HepG2 (cell line): ENCODE measurements around the gene ALDH4A1. TPM values are rescaled to one million over a fixed set of nuclear protein-coding genes. Genes with fewer than 3 reads are reported as not detected.

Experiments used
- ATAC-seq: fragments of 200-7000 bp; cut with Tn5 transposase; 3 replicates; pipeline ENCODE4 v1.9.1; 2020; ENCODE audit warnings: mild to moderate bottlenecking, moderate library complexity
- BruUV-seq: library from RNA; stranded (reverse); fragments of 400-500 nt; replicated peaks from 2 replicates; lab custom pipeline; 2021; lab: Mats Ljungman, UMichigan
- CTCF ChIA-PET: fragments of 300-600 bp; formaldehyde crosslinking; extraction: SDS; loops from one replicate; lab custom pipeline; 2021; ENCODE audit warnings: low total read pairs, inconsistent platforms, low intra/inter-chr PET ratio; lab: Yijun Ruan, JAX
- POLR2A ChIA-PET: fragments of 350-600 bp; sonication (Branson Sonifier 250); formaldehyde crosslinking; loops from one replicate; lab custom pipeline; 2020; ENCODE audit warnings: antibody characterized with exemption, inconsistent platforms; lab: Yijun Ruan, JAX
- DNase-seq: peaks from one replicate; pipeline ENCODE4 v3.0.0-alpha.2; 2015; ENCODE audit warnings: low spot score
- FAIRE-seq: peaks from 3 replicates; lab custom pipeline; 2011; peaks lifted over from hg19 to GRCh38; lab: Jason Lieb, UNC
- H2AFZ ChIP-seq: one replicate; pipeline ENCODE4 v1.6.1; 2011; ENCODE audit warnings: low read length, inconsistent platforms
- H3K27ac ChIP-seq: fragments of 300-600 bp; 3 replicates; pipeline ENCODE4 v1.8.0; 2011; ENCODE audit warnings: mixed run types, mild to moderate bottlenecking, mixed read lengths, low read length, inconsistent platforms; ENCODE audit not compliant: insufficient read depth; ENCODE audit errors: extremely low read length
- H3K27me3 ChIP-seq, 2 experiments: fragments of 200-600 bp in 1 of 2; 2 replicates in 1 of 2; 3 replicates in 1 of 2; pipeline versions ENCODE4 v1.6.0 to v1.8.0; 2011; ENCODE audit warnings: low read length in 2 of 2, mild to moderate bottlenecking in 2 of 2, moderate library complexity in 2 of 2, inconsistent platforms in 1 of 2; ENCODE audit not compliant: insufficient read depth in 2 of 2, control insufficient read depth in 1 of 2
- H3K36me3 ChIP-seq, 2 experiments: fragments of 200-600 bp in 1 of 2; replicated peaks in 1 of 2; 2 replicates in 1 of 2; 3 replicates in 1 of 2; pipeline versions ENCODE4 v1.5.1 to v1.8.0; 2011; ENCODE audit warnings: low read length in 2 of 2, inconsistent platforms in 1 of 2; ENCODE audit not compliant: insufficient read depth in 2 of 2, control insufficient read depth in 1 of 2
- H3K4me1 ChIP-seq: 2 replicates; pipeline ENCODE4 v1.5.1; 2012; ENCODE audit warnings: low read length, inconsistent platforms; ENCODE audit not compliant: insufficient read depth
- H3K4me2 ChIP-seq: 2 replicates; pipeline ENCODE4 v1.6.0; 2011; ENCODE audit warnings: low read depth, low read length, inconsistent platforms
- H3K4me3 ChIP-seq, 3 experiments: fragments of 200-600 bp in 1 of 3; sonication (generic), shearing (Covaris generic) in 1 of 3; replicated peaks in 1 of 3; 2 replicates each; pipeline ENCODE4 v1.5.1; 2011 to 2016; ENCODE audit warnings: low read length in 3 of 3, inconsistent platforms in 2 of 3, low read depth in 2 of 3, mild to moderate bottlenecking in 2 of 3, control low read depth in 1 of 3, mixed read lengths in 1 of 3; ENCODE audit not compliant: insufficient read depth in 1 of 3
- H3K79me2 ChIP-seq: one replicate; pipeline ENCODE4 v1.6.1; 2011; ENCODE audit warnings: low read length, inconsistent platforms; ENCODE audit not compliant: insufficient read depth
- H3K9ac ChIP-seq: 2 replicates; pipeline ENCODE4 v1.6.0; 2011; ENCODE audit warnings: mild to moderate bottlenecking, low read depth, low read length, inconsistent platforms; ENCODE audit not compliant: insufficient read depth
- H3K9me3 ChIP-seq: 2 replicates; pipeline ENCODE4 v1.5.1; 2012; ENCODE audit warnings: mild to moderate bottlenecking, low read length
- H4K20me1 ChIP-seq: 2 replicates; pipeline ENCODE4 v1.6.0; 2011; ENCODE audit warnings: inconsistent platforms, mild to moderate bottlenecking, low read length, moderate library complexity; ENCODE audit not compliant: insufficient read depth
- EP300 ChIP-seq, 3 experiments: sonication (generic) in 1 of 3; formaldehyde crosslinking in 1 of 3; IDR thresholded peaks; 2 replicates each; pipeline versions ENCODE4 v1.5.1 to v1.6.1; 2011 to 2020; ENCODE audit warnings: low read depth in 2 of 3, low read length in 2 of 3, borderline replicate concordance in 1 of 3, improper control_type of control experiment in 1 of 3, mild to moderate bottlenecking in 1 of 3, missing genetic modification reagents in 1 of 3, moderate library complexity in 1 of 3
- GABPB1 ChIP-seq: IDR thresholded peaks from 2 replicates; pipeline ENCODE4 v1.6.1; 2016; ENCODE audit warnings: mild to moderate bottlenecking, missing genetic modification reagents, moderate library complexity, missing compliant biosample characterization
- HMG20B ChIP-seq: conservative IDR thresholded peaks from 2 replicates; pipeline ENCODE4 v1.6.1; 2016; ENCODE audit warnings: missing genetic modification reagents, missing compliant biosample characterization
- ISL2 ChIP-seq: sonication (generic); formaldehyde crosslinking; IDR thresholded peaks from 2 replicates; pipeline ENCODE4 v1.5.0; 2020; ENCODE audit warnings: missing genetic modification reagents
- KMT2B ChIP-seq: IDR thresholded peaks from 2 replicates; pipeline ENCODE4 v1.6.1; 2016; ENCODE audit warnings: missing genetic modification reagents, missing compliant biosample characterization
- PBX2 ChIP-seq: IDR thresholded peaks from 2 replicates; pipeline ENCODE4 v1.6.1; 2016; ENCODE audit warnings: control low read depth
- PHB2 ChIP-seq: fragments of 450-650 bp; IDR thresholded peaks from 2 replicates; pipeline ENCODE4 v1.6.1; 2018; ENCODE audit not compliant: partially characterized antibody
- RBAK ChIP-seq: sonication (generic); formaldehyde crosslinking; IDR thresholded peaks from 2 replicates; pipeline ENCODE4 v1.5.1; 2020; ENCODE audit warnings: mild to moderate bottlenecking, missing genetic modification reagents
- TEAD3 ChIP-seq: optimal IDR thresholded peaks from 2 replicates; pipeline ENCODE3; 2016; ENCODE audit warnings: borderline replicate concordance
- ZBTB7B ChIP-seq: sonication (generic); formaldehyde crosslinking; IDR thresholded peaks from 2 replicates; pipeline ENCODE4 v1.4.0; 2020; ENCODE audit warnings: missing genetic modification reagents
- ZEB1 ChIP-seq: IDR thresholded peaks from 2 replicates; pipeline ENCODE4 v1.6.1; 2012; ENCODE audit warnings: mild to moderate bottlenecking, low read depth, inconsistent platforms; ENCODE audit not compliant: insufficient replicate concordance
- ZNF136 ChIP-seq: sonication (generic); formaldehyde crosslinking; IDR thresholded peaks from 2 replicates; pipeline ENCODE4 v1.8.1; 2022; ENCODE audit warnings: low read depth, mild to moderate bottlenecking, moderate library complexity, missing genetic modification reagents
- ZNF207 ChIP-seq: fragments of 450-650 bp; IDR thresholded peaks from 2 replicates; pipeline ENCODE4 v1.6.1; 2016; ENCODE audit warnings: antibody characterized with exemption, borderline replicate concordance
- ZNF264 ChIP-seq: sonication (generic); formaldehyde crosslinking; IDR thresholded peaks from 2 replicates; pipeline ENCODE4 v1.4.0; 2020; ENCODE audit warnings: missing genetic modification reagents
- ZNF282 ChIP-seq: fragments of 450-650 bp; IDR thresholded peaks from 2 replicates; pipeline ENCODE4 v1.6.1; 2018; ENCODE audit not compliant: partially characterized antibody
- ZNF292 ChIP-seq: sonication (generic); formaldehyde crosslinking; IDR thresholded peaks from 2 replicates; pipeline ENCODE4 v1.8.1; 2022; ENCODE audit warnings: mild to moderate bottlenecking, low read depth, missing genetic modification reagents, borderline replicate concordance
- ZNF30 ChIP-seq: sonication (generic); formaldehyde crosslinking; IDR thresholded peaks from 2 replicates; pipeline ENCODE4 v1.5.0; 2020; ENCODE audit warnings: mild to moderate bottlenecking, missing genetic modification reagents
- ZNF326 ChIP-seq: sonication (generic); formaldehyde crosslinking; IDR thresholded peaks from 2 replicates; pipeline ENCODE4 v1.4.0; 2020; ENCODE audit warnings: missing genetic modification reagents, borderline replicate concordance
- ZNF501 ChIP-seq: sonication (generic); formaldehyde crosslinking; IDR thresholded peaks from 2 replicates; pipeline ENCODE4 v1.5.1; 2020; ENCODE audit warnings: mild to moderate bottlenecking, moderate library complexity, missing genetic modification reagents
- ZNF589 ChIP-seq: sonication (generic); formaldehyde crosslinking; conservative IDR thresholded peaks from 2 replicates; pipeline ENCODE4 v1.8.0; 2022; ENCODE audit warnings: mild to moderate bottlenecking, moderate library complexity, missing genetic modification reagents
- ZNF724P ChIP-seq: sonication (generic); formaldehyde crosslinking; IDR thresholded peaks from 2 replicates; pipeline ENCODE4 v1.8.0; 2022; ENCODE audit warnings: missing genetic modification reagents, borderline replicate concordance
- ZNF772 ChIP-seq: sonication (generic); formaldehyde crosslinking; IDR thresholded peaks from 2 replicates; pipeline ENCODE4 v1.5.0; 2020; ENCODE audit warnings: mild to moderate bottlenecking, missing genetic modification reagents
- ZSCAN5A ChIP-seq: sonication (generic); formaldehyde crosslinking; IDR thresholded peaks from 2 replicates; pipeline ENCODE4 v1.8.0; 2022; ENCODE audit warnings: mild to moderate bottlenecking, missing genetic modification reagents, borderline replicate concordance
- WGBS: methylation state at CpG from one replicate; pipeline ENCODE4 v1.1.6; 2017; ENCODE audit warnings: low lambda C conversion rate; 5-methylcytosine and 5-hydroxymethylcytosine counted together
- in situ Hi-C: cut with HindIII; loops from 2 replicates; pipeline ENCODE4 v1.10.0; 2017; ENCODE audit warnings: low pct_unique_long_range_greater_than_20kb; ENCODE audit not compliant: extremely low pct_ligation_motif_present
- intact Hi-C: fragments of 100-400 bp; cut with micrococcal nuclease; formaldehyde crosslinking; loops from one replicate; pipeline ENCODE4 v1.10.0; 2022; ENCODE audit not compliant: unreplicated experiment
- polyA plus RNA-seq, 8 experiments: library from polyadenylated mRNA; depleted of rRNA in 3 of 8; stranded (reverse) in 7 of 8; unstranded in 1 of 8; fragments of >200 nt; fragmentation: Illumina TruSeq in 4 of 8; extraction: Trizol in 4 of 8; gene quantifications; 2 replicates each; pipeline versions ENCODE4 v1.2.1 to v1.2.3, GENCODE V29; 2011 to 2016; ENCODE audit warnings: low read depth in 4 of 8, missing spikeins in 1 of 8, mixed read lengths in 1 of 8; ENCODE audit not compliant: insufficient read depth in 1 of 8
- total RNA-seq, 5 experiments: library from RNA; depleted of rRNA; stranded (reverse); fragments of >200 nt; fragmentation: Illumina TruSeq; extraction: Trizol; gene quantifications; 2 replicates each; pipeline ENCODE4 v1.2.3, GENCODE V29; 2016; ENCODE audit warnings: low read depth in 1 of 5

The ALDH4A1 gene
- total and polyA plus RNA-seq, 2 of the 13 experiments (the other 11 are each of a cell fraction or from before 2014, with no cell fraction given): 76.4 to 240 TPM

GRCh38 chr1:18948913-18949685 is 46.7 kb upstream of the ALDH4A1 start:
- ChIA-PET POLR2A (interaction anchor here (0.7 to 2.6 kb wide), 13 partner anchors 8 to 139 kb away, joined by 3 to 16 read pairs (median 5); partner anchors contain the start of gene IFFO2), CTCF (interaction anchor here (3.0 kb wide), 1 partner anchor 36 kb away, joined by 14 read pairs; no protein-coding TSS in a partner anchor)
- Histone ChIP-seq H3K79me2 (peaks cover 86% of the 10 kb centered on the region), H2AFZ (no peak overlapping the region), H3K4me1 (peaks cover 90% of the 10 kb centered on the region), H3K27me3 (no peaks in the 10 kb centered on the region), H3K9ac (peak overlapping the region; percentile 71), H3K4me2 (peak overlapping the region; percentile 98), H3K4me3 (peak overlapping the region; percentile 53 to 75 (median 73)), H3K27ac (peak overlapping the region; percentile 93), H3K36me3 (no peaks in the 10 kb centered on the region), H3K9me3 (no peaks in the 10 kb centered on the region), H4K20me1 (peaks cover 6% of the 10 kb centered on the region; the same call in 1 of the 2 replicates)
- intact Hi-C loops: no loop called here
- ATAC-seq (peak; percentile 94), DNase-seq (peak; percentile 93), FAIRE-seq (peak; percentile 97)
- in situ Hi-C loops: loop anchor here (5.0 kb wide), 1 partner anchor 42 kb away; no protein-coding TSS in a partner anchor
- 5% methylated on average over 11 of the region's 23 CpGs for WGBS
- BruUV-seq: no TSS peak
- no peak for TF ChIP-seq PHB2
- peak; percentile 71 to 76; a peak in 2 of 4 replicates for TF ChIP-seq EP300 (IDR thresholded peaks at IDR 0.05; ENCODE audit: low read depth in 2 of 2, low read length in 2 of 2)
- peak; percentile 64; the same call in 1 of the 2 replicates for TF ChIP-seq EP300 (CRISPR knock-in tag; IDR thresholded peaks at IDR 0.05; ENCODE audit: borderline replicate concordance)
- peak; percentile 66; the same call in 1 of the 2 replicates for TF ChIP-seq ZNF136 (CRISPR knock-in tag)
- TF ChIP-seq ZBTB7B (CRISPR knock-in tag): peak; percentile 95
- TF ChIP-seq ZNF264 (CRISPR knock-in tag): peak; percentile 91
- TF ChIP-seq ZSCAN5A: no peak
- peak; percentile 76; the same call in 1 of the 2 replicates for TF ChIP-seq KMT2B (CRISPR knock-in tag)
- TF ChIP-seq RBAK: no peak
- 0 out of 2 replicates have a peak, but pooled peaks have one; percentile 17 for TF ChIP-seq HMG20B (CRISPR knock-in tag)
- TF ChIP-seq ZNF589 (CRISPR knock-in tag): 0 out of 2 replicates have a peak, but pooled peaks have one; percentile 56
- TF ChIP-seq ZNF326 (CRISPR knock-in tag): no peak
- no peak for TF ChIP-seq ZNF282
- TF ChIP-seq ZNF292 (CRISPR knock-in tag): peak; percentile 100
- TF ChIP-seq ISL2 (CRISPR knock-in tag): peak; percentile 80
- peak; percentile 56 for TF ChIP-seq TEAD3
- peak; percentile 96 for TF ChIP-seq ZNF501 (CRISPR knock-in tag)
- TF ChIP-seq GABPB1 (CRISPR knock-in tag): no peak; the same call in 1 of the 2 replicates
- TF ChIP-seq ZNF207: no peak
- TF ChIP-seq ZNF724P (CRISPR knock-in tag): no peak
- TF ChIP-seq PBX2 (CRISPR knock-in tag): no peak
- no peak for TF ChIP-seq ZEB1
- TF ChIP-seq ZNF772 (CRISPR knock-in tag): peak; percentile 97
- no peak for TF ChIP-seq ZNF30 (CRISPR knock-in tag)
